ENCODE data around the gene SAA2. TPM values are rescaled to one million over a fixed set of nuclear protein-coding genes. Genes with fewer than 3 reads are reported as not detected.

The SAA2 gene
- total and polyA plus RNA-seq, 10 of the 15 experiments (the other 5 are each of a cell fraction or from before 2014, with no cell fraction given), result 0.18 to 4.1 (median 0.28) TPM; not detected in 2

DNA sequence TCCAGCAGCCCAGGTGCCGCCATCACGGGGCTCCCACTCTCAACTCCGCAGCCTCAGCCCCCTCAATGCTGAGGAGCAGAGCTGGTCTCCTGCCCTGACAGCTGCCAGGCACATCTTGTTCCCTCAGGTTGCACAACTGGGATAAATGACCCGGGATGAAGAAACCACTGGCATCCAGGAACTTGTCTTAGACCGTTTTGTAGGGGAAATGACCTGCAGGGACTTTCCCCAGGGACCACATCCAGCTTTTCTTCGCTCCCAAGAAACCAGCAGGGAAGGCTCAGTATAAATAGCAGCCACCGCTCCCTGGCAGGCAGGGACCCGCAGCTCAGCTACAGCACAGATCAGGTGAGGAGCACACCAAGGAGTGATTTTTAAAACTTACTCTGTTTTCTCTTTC lies 17.5 kb upstream of the SAA2 start, which contains the start of gene SAA1 (continued):
- TF ChIP-seq MYC (IDR thresholded peaks at IDR 0.05; ENCODE audit: insufficient read depth, insufficient read length, insufficient replicate concordance, low read length, severe bottlenecking) (no peak), LARP7 (IDR thresholded peaks at IDR 0.05) (no peak), SMAD5 (IDR thresholded peaks at IDR 0.05; ENCODE audit: low read depth) (no peak), CREM (IDR thresholded peaks at IDR 0.05; ENCODE audit: low read depth) (no peak), JUND (IDR thresholded peaks at IDR 0.05; ENCODE audit: low read depth, low read length) (no peak)
- TF ChIP-seq, protein P1, sequence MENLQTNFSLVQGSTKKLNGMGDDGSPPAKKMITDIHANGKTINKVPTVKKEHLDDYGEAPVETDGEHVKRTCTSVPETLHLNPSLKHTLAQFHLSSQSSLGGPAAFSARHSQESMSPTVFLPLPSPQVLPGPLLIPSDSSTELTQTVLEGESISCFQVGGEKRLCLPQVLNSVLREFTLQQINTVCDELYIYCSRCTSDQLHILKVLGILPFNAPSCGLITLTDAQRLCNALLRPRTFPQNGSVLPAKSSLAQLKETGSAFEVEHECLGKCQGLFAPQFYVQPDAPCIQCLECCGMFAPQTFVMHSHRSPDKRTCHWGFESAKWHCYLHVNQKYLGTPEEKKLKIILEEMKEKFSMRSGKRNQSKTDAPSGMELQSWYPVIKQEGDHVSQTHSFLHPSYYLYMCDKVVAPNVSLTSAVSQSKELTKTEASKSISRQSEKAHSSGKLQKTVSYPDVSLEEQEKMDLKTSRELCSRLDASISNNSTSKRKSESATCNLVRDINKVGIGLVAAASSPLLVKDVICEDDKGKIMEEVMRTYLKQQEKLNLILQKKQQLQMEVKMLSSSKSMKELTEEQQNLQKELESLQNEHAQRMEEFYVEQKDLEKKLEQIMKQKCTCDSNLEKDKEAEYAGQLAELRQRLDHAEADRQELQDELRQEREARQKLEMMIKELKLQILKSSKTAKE (IDR thresholded peaks at IDR 0.05; ENCODE audit: low read depth, poor library complexity, severe bottlenecking), result no peak
- TF ChIP-seq, protein P2, sequence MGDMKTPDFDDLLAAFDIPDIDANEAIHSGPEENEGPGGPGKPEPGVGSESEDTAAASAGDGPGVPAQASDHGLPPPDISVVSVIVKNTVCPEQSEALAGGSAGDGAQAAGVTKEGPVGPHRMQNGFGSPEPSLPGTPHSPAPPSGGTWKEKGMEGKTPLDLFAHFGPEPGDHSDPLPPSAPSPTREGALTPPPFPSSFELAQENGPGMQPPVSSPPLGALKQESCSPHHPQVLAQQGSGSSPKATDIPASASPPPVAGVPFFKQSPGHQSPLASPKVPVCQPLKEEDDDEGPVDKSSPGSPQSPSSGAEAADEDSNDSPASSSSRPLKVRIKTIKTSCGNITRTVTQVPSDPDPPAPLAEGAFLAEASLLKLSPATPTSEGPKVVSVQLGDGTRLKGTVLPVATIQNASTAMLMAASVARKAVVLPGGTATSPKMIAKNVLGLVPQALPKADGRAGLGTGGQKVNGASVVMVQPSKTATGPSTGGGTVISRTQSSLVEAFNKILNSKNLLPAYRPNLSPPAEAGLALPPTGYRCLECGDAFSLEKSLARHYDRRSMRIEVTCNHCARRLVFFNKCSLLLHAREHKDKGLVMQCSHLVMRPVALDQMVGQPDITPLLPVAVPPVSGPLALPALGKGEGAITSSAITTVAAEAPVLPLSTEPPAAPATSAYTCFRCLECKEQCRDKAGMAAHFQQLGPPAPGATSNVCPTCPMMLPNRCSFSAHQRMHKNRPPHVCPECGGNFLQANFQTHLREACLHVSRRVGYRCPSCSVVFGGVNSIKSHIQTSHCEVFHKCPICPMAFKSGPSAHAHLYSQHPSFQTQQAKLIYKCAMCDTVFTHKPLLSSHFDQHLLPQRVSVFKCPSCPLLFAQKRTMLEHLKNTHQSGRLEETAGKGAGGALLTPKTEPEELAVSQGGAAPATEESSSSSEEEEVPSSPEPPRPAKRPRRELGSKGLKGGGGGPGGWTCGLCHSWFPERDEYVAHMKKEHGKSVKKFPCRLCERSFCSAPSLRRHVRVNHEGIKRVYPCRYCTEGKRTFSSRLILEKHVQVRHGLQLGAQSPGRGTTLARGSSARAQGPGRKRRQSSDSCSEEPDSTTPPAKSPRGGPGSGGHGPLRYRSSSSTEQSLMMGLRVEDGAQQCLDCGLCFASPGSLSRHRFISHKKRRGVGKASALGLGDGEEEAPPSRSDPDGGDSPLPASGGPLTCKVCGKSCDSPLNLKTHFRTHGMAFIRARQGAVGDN (IDR thresholded peaks at IDR 0.05), result no peak
- TF ChIP-seq, protein P3, sequence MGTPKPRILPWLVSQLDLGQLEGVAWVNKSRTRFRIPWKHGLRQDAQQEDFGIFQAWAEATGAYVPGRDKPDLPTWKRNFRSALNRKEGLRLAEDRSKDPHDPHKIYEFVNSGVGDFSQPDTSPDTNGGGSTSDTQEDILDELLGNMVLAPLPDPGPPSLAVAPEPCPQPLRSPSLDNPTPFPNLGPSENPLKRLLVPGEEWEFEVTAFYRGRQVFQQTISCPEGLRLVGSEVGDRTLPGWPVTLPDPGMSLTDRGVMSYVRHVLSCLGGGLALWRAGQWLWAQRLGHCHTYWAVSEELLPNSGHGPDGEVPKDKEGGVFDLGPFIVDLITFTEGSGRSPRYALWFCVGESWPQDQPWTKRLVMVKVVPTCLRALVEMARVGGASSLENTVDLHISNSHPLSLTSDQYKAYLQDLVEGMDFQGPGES (IDR thresholded peaks at IDR 0.05), result no peak
